Gastroesophageal sphincter (tissue), 3 donors: ENCODE results near the gene SF3A2.

ENCODE experiments used
- CTCF ChIP-seq, 4 experiments: fragments of 200-600 bp in 2 of 4; fragments of 450-650 bp in 2 of 4; sonication (generic) in 1 of 4; IDR thresholded peaks; one replicate each; pipeline ENCODE4 v1.5.1; 2017 to 2019; ENCODE audit warnings: antibody characterized with exemption in 4 of 4, mild to moderate bottlenecking in 2 of 4, moderate library complexity in 2 of 4
- EP300 ChIP-seq: sonication (generic); formaldehyde crosslinking; IDR thresholded peaks from one replicate; pipeline ENCODE4 v1.6.1; 2017; ENCODE audit warnings: antibody characterized with exemption, mild to moderate bottlenecking
- POLR2A ChIP-seq, 2 donors: fragments of 450-650 bp; IDR thresholded peaks; one replicate each; pipeline ENCODE4 v1.6.1; 2017; ENCODE audit warnings: antibody characterized with exemption in 2 of 2, mild to moderate bottlenecking in 2 of 2, moderate library complexity in 1 of 2
- POLR2AphosphoS5 ChIP-seq: sonication (generic); formaldehyde crosslinking; IDR thresholded peaks from one replicate; pipeline ENCODE4 v1.6.1; 2017; ENCODE audit warnings: antibody characterized with exemption

GRCh38 chr19:2269244-2270156 lies 32.9 kb downstream of the SF3A2 start:
- TF ChIP-seq POLR2A (IDR thresholded peaks at IDR 0.05) = peak; percentile 100
- peak in 2 of 4 experiments; percentile 61 to 67 for TF ChIP-seq CTCF (IDR thresholded peaks at IDR 0.05)
- TF ChIP-seq EP300 = no peak
- peak; percentile 100 for TF ChIP-seq POLR2AphosphoS5
